Neural crest cell (in vitro differentiated cells): ENCODE data around the gene PACRG. TPM values are rescaled to one million over a fixed set of nuclear protein-coding genes. Genes with fewer than 3 reads are reported as not detected.

Experiments used
- DNase-seq: peaks from one replicate; pipeline ENCODE4 v3.0.0; 2021; ENCODE audit warnings: low read depth, mixed read lengths, low spot score
- H3K27ac Mint-ChIP-seq: one replicate; pipeline ENCODE4 v1.8.0; 2021; ENCODE audit warnings: mild to moderate bottlenecking, mixed read lengths; ENCODE audit not compliant: unreplicated experiment
- H3K27me3 Mint-ChIP-seq: 2 replicates; pipeline ENCODE4 v1.8.0; 2021; ENCODE audit warnings: low read depth, mild to moderate bottlenecking, mixed read lengths
- H3K36me3 Mint-ChIP-seq: 2 replicates; pipeline ENCODE4 v1.8.0; 2021; ENCODE audit warnings: low read depth, mild to moderate bottlenecking, mixed read lengths
- H3K4me1 Mint-ChIP-seq: 2 replicates; pipeline ENCODE4 v1.8.0; 2021; ENCODE audit warnings: mixed read lengths
- H3K4me3 Mint-ChIP-seq: one replicate; pipeline ENCODE4 v1.8.0; 2021; ENCODE audit warnings: mild to moderate bottlenecking, mixed read lengths
- H3K9me3 Mint-ChIP-seq: 2 replicates; pipeline ENCODE4 v1.8.0; 2021; ENCODE audit warnings: mixed read lengths
- total RNA-seq: library from RNA; stranded (reverse); gene quantifications from 2 replicates; pipeline ENCODE4 v1.2.1, GENCODE V29; 2021
- TF ChIP-seq, protein P1 (sequence below): fragments of 200-600 bp; sonication (generic); conservative IDR thresholded peaks from 2 replicates; pipeline ENCODE4 v1.5.0; 2021; ENCODE audit warnings: antibody characterized with exemption, mild to moderate bottlenecking

The PACRG gene
- total RNA-seq, 1 donor from 2014 or later, result 1.8 TPM

DNA sequence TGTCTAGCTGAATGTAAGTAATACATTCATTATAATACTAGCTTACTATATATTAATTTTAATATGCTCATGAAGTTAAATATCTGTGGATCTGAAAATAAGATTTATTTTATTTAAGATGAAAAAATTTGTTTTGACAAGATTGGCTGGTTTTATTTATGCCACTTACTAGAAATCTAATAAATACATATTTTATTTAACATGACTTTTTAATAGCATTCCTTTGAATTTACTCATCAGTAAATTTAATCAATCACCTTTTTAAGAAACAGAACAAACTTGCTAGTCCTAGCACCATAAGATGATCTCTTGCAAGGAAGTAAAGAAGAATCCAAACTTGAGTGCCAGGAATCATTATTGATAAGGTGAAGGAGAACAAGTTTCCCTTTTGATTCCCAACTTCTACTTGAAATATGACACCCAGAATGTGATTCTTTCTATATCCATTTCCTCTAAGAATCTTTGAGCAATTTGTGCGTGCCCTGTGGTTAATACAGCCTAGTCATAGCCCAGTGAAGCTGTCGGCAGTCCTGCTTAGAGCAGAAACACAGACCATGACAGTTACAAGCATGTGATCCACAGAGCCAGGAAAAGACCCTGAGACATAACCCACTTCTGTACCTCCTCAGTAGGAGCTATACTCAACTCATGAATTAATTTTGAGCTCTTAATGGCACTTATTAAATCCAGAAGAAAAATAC, 404.4 kb downstream of the PACRG start:
- H3K27ac Mint-ChIP-seq, result no peak overlapping the region

DNA sequence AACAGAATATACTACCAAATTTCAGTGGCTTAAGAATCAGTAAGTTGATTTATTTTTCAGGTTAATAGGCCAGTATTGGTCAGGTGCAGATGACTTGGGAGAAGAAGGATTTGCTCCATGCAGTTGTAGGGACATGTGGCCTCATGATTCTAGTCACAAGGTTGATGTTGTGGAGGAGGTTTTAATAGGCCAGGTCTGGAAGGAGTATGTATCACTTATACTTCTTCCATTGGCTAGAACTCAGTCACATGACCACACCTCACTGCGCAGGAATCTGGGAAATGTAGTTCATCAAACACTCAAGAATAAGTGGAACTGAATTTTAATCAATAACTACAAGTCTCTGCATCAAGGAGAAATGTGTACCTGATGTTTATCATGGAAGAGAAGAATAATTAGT, 405.2 kb downstream of the PACRG start:
- TF ChIP-seq, protein P1, sequence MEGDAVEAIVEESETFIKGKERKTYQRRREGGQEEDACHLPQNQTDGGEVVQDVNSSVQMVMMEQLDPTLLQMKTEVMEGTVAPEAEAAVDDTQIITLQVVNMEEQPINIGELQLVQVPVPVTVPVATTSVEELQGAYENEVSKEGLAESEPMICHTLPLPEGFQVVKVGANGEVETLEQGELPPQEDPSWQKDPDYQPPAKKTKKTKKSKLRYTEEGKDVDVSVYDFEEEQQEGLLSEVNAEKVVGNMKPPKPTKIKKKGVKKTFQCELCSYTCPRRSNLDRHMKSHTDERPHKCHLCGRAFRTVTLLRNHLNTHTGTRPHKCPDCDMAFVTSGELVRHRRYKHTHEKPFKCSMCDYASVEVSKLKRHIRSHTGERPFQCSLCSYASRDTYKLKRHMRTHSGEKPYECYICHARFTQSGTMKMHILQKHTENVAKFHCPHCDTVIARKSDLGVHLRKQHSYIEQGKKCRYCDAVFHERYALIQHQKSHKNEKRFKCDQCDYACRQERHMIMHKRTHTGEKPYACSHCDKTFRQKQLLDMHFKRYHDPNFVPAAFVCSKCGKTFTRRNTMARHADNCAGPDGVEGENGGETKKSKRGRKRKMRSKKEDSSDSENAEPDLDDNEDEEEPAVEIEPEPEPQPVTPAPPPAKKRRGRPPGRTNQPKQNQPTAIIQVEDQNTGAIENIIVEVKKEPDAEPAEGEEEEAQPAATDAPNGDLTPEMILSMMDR, result no peak
- no peak for DNase-seq
- Mint-ChIP-seq H3K9me3 (peaks cover 4% of the 10 kb centered on the region), H3K36me3 (no peaks in the 10 kb centered on the region), H3K4me1 (peaks cover 6% of the 10 kb centered on the region), H3K4me3 (no peak overlapping the region), H3K27ac (no peak overlapping the region), H3K27me3 (no peaks in the 10 kb centered on the region)

More for the DNA sequence above, 404.4 kb downstream of the PACRG start:
- peaks cover 3% of the 10 kb centered on the region for H3K4me1 Mint-ChIP-seq
- no peak overlapping the region for H3K4me3 Mint-ChIP-seq
- TF ChIP-seq, protein P1, result no peak
- peaks cover 4% of the 10 kb centered on the region for H3K9me3 Mint-ChIP-seq
- H3K36me3 Mint-ChIP-seq, result no peaks in the 10 kb centered on the region
- no peaks in the 10 kb centered on the region for H3K27me3 Mint-ChIP-seq
- no peak for DNase-seq

DNA sequence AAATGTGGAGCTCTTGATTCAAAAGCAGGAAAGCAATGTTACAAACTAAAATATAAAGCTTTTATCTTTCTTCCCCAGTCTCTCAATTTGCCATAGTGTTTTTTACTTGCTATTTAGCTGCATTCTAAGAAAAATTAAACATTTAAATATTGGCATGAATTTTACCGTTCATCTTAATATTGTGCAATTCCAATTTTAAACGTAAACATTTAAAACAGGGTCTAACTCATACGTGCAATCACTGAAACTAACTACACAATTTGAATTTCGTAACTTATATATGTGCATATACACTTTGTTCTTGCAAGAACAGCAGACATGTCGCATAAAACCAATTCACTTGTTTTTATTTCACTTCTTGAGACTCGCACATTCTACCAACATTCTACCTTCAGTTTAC, 405.9 kb downstream of the PACRG start:
- peaks cover 5% of the 10 kb centered on the region for H3K9me3 Mint-ChIP-seq
- DNase-seq, result no peak

DNA sequence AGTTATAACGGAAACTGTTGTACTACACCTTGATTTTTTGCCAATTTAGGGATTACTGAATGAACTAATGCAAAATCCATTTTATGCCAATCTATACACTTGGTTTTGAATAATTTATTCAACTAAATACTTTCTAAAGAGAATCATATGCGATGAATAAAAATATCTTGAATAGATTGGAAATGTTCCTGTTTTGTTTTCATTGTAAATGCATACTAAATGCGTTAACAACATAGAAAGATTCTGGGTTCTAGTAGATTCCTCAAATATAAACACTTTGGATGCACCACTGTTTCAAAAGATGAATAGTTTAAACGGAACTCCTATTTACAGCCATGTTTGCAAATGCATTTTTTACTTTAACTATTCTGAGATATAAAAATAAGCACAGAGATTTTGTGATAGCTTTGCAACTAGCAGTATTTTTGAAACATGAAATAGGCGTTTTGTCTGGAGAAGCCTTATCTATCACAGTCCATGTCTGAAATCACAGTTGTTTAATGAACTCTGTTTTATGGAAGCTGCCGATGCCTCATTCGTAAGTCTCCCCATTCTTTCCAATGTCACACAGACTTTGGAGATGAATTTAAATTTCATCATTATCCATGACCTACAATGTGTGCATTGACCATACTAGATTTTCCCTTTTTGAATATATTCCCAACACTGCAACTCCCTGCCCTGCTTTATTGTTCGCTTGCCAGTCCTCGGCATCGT, 409.1 kb downstream of the PACRG start:
- H3K27me3 Mint-ChIP-seq, result no peaks in the 10 kb centered on the region
- H3K4me1 Mint-ChIP-seq, result peaks cover 6% of the 10 kb centered on the region
- no peak for DNase-seq

More for the DNA sequence above, 405.9 kb downstream of the PACRG start:
- Mint-ChIP-seq H3K36me3 (no peaks in the 10 kb centered on the region), H3K4me1 (peaks cover 6% of the 10 kb centered on the region), H3K27me3 (no peaks in the 10 kb centered on the region), H3K27ac (no peak overlapping the region), H3K4me3 (no peak overlapping the region)
- TF ChIP-seq, protein P1, result no peak

DNA sequence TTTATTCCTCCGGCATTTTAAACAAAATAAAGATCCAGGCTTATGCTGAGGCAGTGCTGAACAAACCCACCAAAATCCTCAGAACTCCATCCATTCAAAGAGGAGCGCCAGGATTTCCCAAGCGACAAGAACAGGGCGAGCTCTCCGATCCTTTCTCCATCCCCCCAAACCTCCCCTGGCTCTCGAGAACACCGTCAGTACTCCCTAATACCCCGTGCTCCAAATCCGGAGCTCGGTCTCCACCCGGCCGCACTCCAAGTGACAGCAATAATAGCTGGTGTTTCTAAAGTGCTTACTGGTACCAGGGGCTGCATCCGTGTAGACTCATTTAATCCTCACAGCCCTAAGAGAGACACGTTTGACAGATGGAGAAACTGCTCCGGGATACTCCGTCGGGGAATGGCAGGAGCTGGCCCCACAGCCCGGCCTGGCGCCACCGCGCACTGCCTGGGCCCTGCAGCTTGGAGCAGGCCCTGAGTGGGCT, 409.7 kb downstream of the PACRG start:
- Mint-ChIP-seq H3K4me1 (peaks cover 6% of the 10 kb centered on the region), H3K27ac (no peak overlapping the region), H3K36me3 (peaks cover 2% of the 10 kb centered on the region), H3K27me3 (no peaks in the 10 kb centered on the region), H3K4me3 (no peak overlapping the region), H3K9me3 (peaks cover 14% of the 10 kb centered on the region)
- DNase-seq, result no peak
- TF ChIP-seq, protein P1, result no peak

More for the DNA sequence above, 409.1 kb downstream of the PACRG start:
- TF ChIP-seq, protein P1, result no peak
- H3K9me3 Mint-ChIP-seq, result peaks cover 14% of the 10 kb centered on the region
- H3K4me3 Mint-ChIP-seq, result no peak overlapping the region
- peaks cover 2% of the 10 kb centered on the region for H3K36me3 Mint-ChIP-seq
- no peak overlapping the region for H3K27ac Mint-ChIP-seq
